Measurements from ENCODE around the gene MGMT.

MGMT gene

DNA sequence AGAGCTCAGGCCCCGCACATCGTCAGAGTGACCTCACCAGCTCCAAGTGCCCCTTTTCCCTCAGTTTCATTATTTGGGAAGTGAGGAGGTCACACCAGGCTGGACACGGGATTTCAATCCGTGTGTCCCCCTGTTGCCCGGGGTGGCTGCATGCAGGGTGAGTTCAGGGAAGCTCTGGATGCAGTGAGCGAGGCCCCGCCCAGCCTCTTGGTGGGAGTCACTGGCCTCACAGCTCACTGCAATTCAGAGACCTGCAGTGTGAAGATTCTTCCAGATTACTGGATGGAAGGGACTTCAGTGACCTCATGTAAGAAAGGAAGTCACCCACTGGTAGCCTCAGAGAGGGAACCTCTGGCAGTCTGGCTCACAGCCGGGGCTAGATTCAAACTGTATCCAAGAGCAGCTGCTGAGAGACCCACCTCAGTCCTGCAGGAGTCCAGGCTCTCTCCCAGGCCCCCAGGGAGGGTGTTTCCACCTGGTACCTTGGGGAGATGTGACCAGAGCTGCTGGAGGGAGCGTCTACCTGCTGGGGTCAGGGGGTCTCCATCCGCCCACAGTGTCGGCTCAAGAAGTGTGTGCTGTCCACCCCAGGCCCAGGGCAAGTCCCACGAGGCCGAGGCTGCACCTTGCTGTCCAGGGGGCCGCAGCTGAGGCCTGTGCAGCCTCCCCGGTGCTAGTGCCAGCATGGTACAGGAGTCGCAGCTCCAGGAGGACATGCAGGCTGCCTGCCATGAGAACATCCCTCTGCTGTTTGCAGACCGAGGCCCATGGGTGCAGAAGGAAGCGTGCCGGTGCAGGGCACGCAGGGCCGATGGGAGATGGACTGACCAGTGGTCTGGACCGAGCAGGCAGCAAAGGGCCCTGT lies 54.4 kb downstream of the MGMT start:
- no peak for DNase-seq

DNA sequence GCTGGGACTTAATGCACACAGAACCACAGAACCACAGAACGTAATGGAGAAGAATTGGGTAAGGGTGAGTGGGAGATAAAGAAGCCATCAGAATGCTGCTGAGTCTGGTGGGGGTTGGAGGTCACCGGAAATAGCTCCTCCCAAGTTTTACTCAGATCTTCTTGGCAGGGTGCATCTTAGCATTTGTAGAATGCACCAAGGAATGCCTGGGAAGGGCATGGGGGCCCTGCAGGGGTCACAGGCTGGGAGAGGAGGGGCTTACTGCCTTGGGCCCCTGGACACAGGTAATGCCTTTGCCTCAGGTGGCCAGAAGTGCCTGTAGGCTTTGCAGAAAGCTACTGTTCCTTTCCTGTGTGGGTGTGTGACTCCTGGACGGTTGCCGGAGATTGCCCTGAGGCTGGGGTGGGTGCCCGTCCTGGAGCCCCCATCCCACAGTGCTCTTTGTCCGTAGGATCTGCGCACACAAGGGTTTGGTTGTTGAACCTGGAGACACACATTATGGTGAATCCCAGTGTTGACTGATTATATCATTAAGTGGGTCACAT lies 55.1 kb downstream of the MGMT start:
- DNase-seq: no peak

- no peak for DNase-seq
These were observed 56.1 kb downstream of the MGMT start for GRCh38 chr10:129523031-129523722.

- DNase-seq: no peak
These were observed 56.8 kb downstream of the MGMT start for GRCh38 chr10:129523723-129524316.

DNA sequence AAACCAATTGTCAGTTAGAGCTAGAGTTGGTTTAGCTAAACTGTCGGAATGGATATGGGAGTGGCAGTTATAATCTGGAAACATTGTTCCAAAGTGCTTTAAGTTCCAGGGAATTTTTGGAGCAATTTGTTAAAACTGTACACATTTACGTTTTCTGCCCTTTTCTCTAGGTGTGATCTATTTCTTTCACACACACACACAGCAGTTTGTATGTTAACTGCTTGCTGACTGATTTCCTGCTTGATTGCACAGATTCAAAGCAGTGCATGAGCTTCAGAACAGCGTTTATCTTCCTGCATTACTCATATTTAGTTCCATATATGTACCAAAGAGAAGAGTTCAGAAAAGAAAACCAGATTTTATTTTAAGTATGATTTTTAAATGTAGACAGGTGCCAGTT lies 57.9 kb downstream of the MGMT start:
- DNase-seq: no peak

DNA sequence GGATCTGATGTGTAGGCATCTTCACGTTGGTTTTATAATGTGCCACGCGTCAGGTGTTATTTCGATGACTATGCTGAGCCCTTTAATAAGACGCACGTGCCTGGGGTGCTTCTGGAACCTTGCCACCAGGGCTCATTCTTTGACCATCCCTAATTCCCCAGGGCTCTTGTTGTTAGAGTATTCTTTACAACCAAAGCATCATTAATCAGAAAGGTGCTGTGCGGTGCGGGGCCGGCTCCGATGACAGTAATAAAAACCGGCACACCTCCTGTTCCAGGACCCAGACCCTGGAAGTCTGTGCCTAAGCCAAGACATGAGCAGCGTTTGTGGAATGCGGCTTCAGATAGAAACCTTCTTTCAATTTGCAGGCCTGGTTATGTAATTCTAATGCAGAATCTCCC lies 58.4 kb downstream of the MGMT start:
- DNase-seq: peak; percentile 66

GRCh38 chr10:129526943-129527342 lies 59.9 kb downstream of the MGMT start:
- no peak for DNase-seq

- no peak for DNase-seq
These were observed 61.4 kb downstream of the MGMT start for GRCh38 chr10:129528376-129528978.

GRCh38 chr10:129530581-129530980 lies 63.5 kb downstream of the MGMT start:
- no peak for DNase-seq

GRCh38 chr10:129531195-129531968 lies 64.3 kb downstream of the MGMT start:
- DNase-seq: peak; percentile 70

DNA sequence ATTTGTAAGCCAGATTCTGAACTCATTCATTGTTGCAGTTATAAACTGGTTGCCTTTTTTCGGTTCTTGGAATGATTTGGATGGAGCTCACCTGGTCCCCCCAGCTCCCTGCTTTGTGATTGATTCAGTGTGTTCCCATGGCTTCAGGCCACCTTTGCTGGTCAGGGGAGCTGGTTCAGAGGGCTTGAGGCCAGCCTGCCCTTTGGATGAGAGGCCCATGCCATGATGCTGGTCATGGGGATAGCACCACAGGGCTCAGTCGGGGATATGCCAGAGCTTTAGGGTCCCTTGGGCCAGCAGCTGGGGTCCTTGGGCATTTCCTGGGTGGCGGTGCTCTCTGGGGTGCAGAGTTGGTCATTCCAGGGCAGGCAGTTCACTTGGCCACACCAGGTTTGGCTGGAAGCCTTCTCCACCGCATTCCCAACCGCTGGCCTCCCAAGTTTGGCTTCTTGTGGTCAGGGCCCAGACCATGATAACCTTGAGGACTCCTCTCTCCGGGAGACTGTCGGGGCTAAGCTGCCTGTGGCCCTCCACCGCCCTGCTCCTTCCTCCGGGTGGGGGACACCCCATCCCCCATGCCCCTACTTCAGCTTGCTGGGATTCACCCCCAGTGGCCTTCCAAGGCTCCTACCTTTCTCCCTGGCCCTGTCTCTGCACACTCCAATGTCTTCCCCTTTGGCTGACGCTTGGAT lies 65.1 kb downstream of the MGMT start:
- peak; percentile 13 for DNase-seq

- no peak for DNase-seq
These were observed 65.8 kb downstream of the MGMT start for GRCh38 chr10:129532838-129533237.

GRCh38 chr10:129533281-129533680 lies 66.2 kb downstream of the MGMT start:
- no peak for DNase-seq

DNA sequence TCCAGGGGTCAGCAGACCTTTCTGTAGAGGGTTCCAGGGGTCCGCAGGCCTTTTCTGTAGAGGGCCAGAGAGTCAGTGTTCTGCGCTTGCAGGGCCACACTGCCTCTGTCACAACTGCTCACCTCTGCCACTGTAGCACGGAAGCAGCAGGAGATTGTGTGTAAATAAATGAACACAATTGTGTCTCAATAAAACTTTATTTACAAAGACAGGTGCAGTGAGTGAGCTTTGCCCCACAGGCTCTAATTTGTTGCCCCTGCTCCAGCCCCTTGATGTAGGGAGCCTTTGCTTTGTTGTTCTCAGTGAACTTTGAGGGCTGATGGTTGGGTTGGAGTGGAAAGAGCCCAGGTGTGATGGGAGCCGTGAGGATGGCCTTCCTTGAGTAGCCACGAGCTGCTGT lies 67.8 kb downstream of the MGMT start:
- DNase-seq: no peak

GRCh38 chr10:129536336-129536735 lies 69.3 kb downstream of the MGMT start:
- no peak for DNase-seq

- DNase-seq: no peak
These were observed 70.1 kb downstream of the MGMT start for GRCh38 chr10:129537151-129537550.

DNA sequence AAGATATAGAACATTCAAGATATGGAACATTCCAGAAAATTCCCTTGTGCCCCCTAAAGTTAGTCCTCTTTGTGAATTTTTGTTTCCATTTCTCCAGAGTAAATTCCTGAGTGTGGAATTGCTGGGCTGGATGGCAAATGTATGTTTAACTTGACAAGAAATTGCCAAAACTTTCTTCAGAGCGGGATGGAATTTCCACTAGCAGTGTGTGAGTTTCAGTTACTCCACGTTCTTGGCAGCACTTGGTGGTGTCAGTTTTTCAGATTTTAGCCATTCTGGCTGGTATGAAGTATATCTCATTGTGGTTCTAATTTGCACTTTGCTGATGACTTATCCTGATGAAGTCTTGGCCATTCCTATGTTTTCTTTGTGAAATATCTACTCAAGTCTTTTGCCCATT lies 71.2 kb downstream of the MGMT start:
- DNase-seq: no peak

DNA sequence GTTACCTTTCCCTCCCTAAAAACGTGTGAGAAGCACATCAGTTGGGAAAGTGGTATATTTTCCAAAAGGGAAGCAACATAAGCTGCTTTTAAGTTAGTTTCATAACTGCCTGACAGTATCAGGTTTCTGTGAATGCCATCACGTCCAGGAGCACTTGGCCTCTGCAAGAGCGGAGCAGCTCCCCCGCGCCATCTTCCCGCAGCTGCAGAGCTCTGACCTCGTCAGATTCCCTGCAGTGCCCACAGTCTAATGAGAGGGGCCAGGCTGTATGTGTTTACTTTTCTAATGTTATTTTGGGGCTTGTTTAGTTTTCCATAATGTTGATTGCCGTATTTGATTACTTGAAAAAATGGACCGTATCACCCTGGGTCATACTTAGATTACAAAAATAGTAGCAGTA lies 74.2 kb downstream of the MGMT start:
- no peak for DNase-seq

DNA sequence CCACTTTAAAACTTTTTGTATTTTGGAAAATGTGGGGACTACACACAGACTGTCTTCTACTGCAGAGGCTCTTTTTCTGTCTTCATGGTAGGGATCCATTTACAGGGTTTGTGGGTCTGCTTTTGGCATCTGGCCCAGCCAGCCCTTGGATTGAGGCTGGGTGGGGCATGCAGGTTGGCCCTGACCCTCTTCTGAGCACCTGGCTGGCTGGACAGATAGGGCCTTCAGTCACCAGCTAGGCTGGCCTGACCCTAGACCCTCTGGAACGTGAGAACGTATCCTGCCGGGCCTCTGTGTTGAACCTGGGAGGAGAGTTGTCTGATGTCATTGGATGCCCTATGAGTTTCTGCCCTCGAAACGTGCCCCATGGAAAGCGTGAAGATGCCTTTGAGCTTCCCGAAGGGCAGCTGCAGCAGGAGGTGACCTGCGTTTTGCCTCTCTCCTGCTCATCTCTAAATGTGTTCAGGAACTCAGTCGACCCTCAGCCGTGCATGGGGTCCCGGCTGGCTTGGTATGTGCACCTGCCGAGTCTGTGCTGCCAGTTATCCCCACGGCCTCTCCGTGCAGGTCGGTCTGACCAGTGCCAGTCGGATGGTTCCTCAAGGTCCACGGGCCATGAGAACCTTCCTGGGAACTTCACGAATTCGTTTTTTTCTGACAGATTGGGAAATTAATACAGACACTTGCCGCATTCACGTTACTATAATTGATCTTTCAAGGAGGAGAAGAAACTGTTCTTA lies 74.9 kb downstream of the MGMT start:
- DNase-seq: no peak

DNA sequence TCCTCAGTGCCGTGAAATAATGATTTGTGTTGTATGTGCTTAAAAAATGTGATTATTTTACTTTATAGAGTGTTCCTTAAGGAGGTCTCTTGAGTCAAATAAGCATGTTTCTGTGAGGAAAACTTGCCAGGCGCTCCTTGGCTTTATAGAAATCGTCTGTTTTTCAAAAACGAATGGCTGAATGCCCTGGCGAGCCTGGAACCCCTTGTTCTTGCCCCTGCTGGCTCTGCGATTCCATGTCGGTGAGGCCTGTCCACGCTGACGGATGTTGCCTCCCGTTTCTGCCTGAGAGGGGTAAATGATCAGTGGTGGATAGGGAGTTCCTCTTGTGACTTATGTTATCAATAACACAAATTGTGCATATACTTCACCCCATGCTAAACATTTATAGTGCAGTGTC lies 75.5 kb downstream of the MGMT start:
- DNase-seq: no peak

Data from fibroblast of skin of back (primary cell).